HG02798 (cell line): ENCODE results near the gene RTN4.

Source experiments
- ATAC-seq: cut with Tn5 transposase; IDR thresholded peaks from one replicate; pipeline ENCODE4 v1.9.1; 2021; ENCODE audit warnings: mild to moderate bottlenecking; ENCODE audit not compliant: unreplicated experiment, poor library complexity

The RTN4 gene

DNA sequence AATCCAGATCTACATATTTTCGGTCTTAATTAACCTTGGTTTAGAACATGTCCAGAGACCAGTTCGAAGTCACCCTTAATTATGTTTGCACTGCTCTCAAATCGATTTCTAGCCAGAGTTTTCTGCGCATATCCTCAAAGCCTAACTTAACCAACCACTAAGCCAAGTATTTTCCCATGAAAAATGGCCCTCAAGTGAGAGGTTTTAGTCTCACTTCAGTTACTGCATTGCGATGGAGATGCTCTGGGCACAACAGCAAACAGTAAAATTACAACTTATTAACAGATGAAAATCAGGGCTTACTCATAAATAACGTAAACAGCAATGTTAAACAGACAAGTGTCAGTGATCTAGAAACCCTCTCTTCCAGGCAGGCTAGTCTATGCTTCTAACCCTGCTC, 4.5 kb downstream of the RTN4 start:
- no peak for ATAC-seq

DNA sequence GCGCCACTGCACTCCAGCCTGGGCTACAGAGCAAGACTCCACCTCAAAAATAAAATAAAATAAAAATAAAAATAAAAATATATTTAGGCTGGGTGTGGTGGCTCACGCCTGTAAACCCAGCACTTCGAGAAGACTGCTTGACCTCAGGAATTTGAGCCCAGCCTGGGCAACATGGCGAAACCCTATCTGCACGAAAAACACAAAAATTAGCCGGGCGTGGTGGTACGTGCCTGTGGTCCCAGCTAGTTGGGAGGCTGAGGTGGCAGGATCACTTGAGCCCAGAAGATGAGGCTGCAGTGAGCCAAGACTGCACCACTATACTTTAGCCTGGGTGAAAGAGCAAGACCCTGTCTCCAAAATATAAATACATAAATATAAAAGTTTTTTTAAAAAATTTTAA, 6.4 kb downstream of the RTN4 start:
- no peak for ATAC-seq

DNA sequence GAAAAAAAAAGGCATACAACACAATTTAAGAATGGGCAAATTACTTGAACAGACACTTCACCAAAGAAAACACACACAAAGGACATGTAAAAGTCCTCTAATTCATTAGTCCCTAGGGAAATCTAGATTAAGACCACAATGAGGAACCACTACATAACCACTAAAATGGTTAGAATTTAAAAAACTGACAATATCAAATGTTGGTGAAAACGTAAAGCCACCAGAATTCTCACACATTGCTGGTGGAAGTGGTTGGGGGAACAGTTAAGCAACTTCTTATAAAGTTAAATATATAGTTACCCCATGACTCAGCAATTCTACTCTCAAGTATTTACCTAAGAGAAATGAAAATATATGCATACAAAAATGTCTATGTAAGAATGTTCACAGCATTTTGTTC, 11.8 kb downstream of the RTN4 start:
- ATAC-seq: no peak

DNA sequence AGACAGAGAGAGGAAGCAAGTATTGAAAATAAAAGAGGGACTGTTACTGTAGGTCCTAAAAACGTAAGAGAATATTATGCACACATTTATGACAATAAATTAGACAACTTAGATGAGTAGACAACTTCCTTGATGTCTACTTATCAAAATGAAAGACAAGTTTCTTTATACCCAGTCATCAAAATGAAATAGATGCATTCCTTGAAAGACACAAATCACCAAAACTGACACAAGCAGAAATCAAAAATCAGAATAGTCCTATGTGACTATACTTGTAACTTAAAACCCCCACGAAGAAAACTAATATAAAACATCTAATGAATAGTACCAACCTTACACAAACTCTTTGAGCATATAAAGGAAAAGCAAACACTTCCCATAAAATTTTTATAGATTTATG, 14.5 kb downstream of the RTN4 start:
- ATAC-seq: no peak

DNA sequence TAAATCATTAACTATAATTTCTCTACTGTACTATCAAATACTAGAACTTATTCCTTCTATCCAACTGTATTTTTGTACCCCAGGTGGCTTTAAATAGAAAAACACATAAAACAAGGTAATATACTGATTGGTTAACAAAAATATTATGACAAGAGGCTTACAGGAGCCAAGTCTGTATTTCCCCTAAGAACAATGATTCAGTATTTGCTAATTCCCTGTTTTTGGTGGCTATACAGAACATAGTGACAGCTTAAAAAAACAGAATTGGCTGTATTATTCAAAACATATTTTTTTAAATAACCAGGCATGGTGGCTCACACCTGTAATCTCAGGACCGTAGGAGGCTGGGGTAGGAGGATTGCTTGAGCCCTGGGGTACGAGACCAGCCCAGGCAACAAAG, 16.3 kb downstream of the RTN4 start:
- no peak for ATAC-seq

DNA sequence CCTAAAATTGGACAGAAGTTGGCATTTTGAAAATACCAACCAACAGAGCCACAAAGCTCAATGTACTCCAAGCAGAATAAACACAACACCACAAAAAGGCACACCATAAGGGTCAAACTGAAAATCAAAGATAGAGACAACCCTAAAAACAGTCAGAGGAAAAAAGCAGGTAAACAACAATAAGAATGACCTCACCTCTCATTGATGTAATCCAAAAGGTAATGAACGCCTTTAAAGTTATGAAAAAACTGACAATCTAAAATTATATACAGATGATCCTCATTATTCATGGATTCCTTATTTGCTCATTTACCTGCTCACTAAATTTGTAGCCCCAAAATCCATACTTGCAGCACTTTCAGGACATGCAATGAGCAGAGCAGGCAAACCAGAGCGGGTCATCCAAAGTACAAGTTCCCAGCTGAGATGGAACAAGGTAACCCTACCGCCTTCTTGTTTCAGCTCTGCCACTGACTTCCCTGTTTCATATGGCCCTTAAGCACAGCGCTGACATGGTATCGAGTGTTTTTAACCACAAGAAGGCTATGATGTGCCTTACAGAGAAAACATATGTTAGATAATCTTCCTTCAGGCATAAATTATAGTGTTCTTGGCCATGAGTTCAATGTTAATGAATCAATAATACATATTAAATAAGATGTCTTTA, 17.0 kb downstream of the RTN4 start:
- peak; percentile 96 for ATAC-seq

DNA sequence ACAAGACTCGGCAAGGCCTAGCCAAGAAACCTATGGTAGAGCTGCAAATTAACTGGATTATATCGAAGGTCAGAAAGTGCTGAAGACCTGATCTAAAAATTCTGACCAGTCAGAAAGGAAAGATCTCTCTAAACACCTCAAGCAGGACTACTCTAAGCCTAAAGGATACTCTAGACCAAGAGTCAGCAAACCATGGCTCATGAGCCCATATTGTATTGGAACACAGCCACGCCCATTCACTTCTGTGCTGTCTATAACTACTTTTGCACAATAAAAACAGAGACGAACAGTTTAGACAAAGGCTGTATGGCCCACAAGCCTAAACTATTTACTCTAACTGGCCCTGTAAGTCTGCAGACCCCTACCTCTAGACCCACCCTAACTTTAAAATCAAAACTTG, 18.7 kb downstream of the RTN4 start:
- ATAC-seq: no peak

DNA sequence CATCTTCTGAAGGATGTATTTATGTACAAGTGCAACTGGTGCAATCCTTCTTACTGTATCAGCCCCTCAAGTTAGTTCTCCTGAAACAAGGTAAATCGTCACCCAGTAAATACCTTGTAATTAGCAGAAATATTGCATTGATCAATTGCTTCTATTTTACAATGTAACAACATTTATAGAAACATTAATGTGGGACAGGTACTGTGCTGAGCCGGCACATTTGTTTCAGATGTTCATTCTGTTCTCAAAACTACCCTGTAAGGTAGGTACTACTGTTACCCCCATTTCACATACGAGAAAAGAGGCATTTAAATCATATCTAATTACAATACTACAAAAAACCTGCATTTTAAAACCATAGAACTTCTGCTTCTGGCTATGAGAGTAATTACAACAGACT, 19.5 kb downstream of the RTN4 start:
- ATAC-seq: no peak

DNA sequence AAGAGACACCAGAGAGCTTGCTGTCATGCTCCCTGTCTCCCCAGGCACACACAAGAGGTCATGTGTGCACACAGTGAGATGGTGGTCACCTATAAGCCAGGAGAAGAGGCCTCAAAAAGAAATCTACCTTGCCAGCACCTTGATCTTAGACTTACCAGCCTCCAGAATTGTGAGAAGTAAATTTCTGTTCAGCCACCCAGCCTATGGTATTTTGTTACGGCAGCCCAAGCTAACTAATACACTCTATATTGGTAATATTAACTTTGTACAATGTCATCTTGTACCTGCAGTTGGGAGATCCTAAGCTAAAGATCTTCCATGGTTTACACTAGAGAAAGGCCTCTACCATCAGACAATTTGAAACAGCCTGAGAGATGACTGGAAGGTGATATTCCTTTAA, 21.2 kb downstream of the RTN4 start:
- ATAC-seq: no peak

DNA sequence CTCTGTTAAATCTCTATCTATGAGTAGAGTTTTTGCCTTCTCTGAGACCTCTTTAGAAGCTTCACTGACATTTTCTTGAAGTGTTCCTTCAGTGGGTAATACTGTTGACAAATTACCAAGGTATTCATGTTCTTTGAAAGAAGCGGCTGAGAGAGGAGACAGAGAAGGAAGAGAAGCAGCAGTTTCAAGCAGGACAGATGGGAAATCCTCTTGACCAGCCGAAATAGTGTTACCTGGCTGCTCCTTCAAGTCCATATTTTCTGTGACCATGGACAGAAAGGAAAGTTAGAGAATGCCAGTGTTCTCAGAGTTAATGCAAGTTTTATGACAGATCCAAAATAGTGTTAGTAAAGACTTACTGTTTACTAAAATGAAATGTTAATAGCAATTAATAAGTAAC, 23.0 kb downstream of the RTN4 start:
- no peak for ATAC-seq

DNA sequence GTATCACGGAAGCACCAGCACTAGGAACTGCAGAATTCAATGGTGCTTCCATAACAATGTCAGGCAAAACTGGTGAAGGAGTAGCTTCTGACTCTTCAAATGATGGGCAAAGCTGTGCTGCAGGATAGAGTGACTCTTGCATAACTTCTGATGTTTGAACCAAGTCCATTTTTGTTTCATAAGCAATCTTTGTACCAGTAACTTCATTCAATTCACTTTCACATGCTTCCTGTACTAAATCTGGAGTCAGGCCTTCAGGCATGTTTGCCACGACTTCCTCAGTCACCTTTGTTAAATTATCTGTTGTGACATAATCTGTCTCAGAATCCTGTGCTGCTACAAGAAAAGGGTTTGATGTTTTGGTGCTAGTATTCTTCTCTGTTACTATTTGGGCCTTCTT, 24.0 kb downstream of the RTN4 start:
- no peak for ATAC-seq

DNA sequence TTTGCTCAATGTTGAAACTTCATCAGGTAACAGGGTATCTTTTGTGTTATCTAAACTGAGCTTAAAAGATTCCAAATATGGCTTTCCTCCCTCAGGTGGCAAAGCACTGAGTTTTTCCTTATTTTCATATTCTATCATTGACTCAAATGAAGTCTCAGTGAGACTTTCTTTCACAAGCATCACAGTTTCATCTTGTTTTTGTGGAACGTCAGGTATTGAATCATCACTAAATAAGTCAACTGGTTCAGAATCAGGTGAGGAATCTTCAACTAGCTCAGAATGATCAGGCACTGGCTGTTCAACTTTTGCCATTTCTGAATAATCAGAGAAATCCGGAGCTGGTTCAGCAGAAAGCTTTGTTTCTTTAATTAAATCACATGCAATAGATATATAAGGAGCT, 24.6 kb downstream of the RTN4 start:
- ATAC-seq: peak; percentile 31

DNA sequence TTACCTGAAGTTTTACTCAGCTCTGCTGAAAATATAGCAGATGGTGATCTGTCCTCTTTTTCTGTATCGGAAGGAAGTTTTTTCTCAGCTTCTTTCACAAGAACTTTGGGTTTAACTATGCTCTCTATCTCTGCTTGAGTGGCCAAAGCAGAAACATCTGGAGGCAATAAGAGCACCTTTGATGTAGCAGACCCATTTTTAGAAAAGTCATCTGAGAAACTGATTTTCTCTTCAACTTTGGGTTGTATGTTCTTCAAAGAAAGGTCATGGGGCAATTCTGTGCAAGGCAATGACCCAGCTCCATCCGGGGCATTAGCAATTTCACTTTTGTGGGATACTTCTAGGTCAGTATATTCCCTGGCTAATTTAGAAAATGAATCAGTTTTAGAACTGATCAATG, 25.2 kb downstream of the RTN4 start:
- peak; percentile 55 for ATAC-seq

DNA sequence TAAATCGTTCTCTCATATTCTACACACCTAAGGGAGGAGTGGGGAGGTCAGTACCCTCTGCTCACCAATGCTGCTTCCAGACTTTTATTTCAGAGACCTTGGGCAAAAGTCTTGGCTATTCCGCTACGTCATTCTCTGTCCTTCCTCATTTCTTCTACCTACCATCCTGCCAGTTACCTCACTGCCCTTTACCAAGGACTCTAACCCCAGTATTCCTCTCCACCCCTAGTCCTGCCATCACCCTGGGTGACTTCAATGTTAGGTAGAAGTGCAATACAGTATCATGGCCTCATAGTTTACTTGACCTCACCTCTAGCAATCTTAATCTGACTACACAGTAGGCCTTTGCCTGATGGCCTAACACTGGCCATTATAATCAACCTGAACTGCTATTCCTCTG, 27.8 kb downstream of the RTN4 start:
- ATAC-seq: no peak

DNA sequence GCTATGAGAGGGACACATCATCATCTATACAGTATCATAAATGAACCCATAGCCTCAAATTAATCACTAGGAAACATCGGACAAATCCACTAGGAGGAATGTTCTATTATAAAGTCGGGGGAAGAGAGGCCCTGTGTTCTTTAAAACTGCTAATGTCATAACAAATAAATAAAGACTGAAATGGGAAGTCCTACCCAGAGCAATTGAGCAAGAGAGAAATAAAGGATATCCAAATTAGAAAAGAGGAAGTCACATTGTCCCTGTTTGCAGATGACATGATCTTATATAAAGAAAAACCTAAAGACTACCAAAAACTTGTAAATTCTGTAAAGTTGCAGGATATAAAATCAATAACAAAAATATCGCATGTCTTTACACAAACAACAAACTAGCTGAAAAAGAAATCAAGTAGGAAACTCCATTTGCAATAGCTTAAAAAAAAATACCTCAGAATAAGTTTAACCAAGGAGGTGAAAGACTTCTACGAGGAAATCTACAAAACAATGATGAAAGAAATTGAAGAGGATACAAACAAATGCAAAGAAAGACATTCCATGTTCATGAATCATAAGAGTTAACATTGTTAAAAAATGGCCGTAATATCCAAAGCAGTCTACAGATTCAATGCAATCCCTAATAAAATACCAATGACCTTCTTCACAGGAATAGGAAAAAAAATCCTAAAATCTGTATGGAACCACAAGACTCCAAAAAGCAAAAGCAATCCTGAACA, 30.6 kb downstream of the RTN4 start:
- ATAC-seq: no peak

DNA sequence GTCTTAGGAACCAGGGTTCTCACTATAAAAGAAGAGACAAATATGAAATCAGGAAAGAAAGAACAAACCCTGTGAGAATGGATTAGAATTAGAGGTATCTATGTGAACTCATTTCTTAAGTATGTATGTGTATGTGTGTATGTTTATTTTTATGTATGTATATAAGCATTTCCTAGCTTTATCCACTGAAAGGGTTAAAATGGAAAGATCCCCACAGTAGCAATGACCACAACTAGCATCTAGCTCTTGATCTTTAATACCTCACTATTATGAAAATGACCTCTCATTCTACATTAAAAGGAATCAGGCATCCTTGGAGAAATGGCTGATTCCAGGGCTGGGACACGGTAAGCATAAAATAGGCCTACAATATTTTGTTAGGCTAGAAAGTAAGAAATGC, 31.6 kb downstream of the RTN4 start:
- no peak for ATAC-seq

DNA sequence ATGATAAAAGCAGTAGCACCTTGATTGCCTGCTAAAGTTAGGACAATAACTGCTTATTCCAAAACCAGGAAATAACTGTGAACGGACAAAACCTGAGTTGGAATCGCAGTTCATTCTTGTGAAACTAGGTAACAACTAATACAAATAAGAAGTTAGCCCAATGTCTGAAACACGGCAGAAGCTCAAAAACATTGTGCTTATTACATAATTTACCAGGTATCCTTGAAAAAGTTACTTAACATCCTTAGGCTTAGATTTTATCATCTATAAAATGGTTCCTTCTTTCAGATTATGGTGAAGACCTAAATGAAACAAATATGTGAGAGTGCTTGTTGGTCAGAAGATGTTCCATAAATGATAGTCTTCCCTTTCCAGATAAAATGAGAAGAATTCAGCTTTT, 32.4 kb downstream of the RTN4 start:
- ATAC-seq: no peak

DNA sequence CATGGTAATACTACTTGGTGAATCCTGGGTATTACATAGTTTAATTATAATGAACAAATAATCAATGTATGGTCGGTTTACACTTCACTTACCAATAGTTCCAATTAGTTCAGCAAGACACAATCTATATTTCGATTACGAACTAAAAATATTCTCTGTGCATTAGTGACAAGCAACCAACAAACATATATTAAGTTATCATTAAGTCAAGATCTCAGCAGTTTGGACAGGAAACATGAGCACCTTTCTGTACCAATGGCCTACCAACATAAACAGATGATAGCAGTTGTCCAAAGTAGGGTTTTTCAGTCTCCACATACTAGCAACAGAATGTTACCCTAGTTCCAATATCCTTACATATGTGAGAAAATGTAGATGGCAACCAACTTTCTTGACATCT, 32.8 kb downstream of the RTN4 start:
- ATAC-seq: no peak

DNA sequence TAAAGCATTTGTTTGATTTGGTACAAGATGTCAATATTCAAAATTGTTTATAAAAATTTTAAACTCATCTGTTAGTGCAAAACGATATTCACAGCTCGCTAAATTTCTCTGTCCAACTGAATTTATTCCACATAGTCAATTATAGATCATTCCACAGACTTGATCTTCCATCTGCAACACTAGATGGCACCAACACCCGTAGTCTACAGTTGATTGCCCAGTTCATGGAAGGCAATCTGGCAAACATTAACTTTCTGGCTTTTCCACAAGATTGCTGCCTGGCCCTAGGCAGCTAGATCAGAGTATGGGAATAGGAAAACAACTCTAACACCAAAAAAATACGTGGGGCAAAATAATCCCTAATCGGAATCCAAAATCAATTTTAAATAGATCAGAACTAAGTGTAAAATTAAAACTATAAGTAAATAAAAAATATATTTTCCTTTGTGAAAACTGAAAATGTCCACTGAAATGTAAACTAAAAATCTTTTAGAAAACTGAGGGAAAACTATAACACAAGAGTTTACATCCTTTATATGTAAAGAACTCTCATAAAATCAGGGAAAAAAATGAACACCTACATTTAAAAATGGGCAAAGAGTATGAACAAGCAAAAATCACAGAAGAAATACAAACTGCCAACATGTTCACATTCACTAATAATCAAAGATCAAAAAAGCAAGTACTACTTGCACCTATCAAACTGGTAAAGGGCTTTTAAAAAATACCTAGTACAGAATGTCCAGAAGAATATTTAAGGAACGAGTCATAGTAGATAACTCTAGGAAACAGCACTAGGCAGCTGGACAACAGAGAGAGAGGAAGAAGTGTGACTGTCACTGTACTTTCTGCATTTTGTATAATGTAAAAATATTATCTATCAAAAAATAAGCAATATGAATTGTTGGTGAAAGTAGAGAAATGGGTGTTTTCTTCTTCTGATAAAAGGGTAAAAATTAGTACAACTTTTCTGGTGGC, 35.0 kb downstream of the RTN4 start:
- no peak for ATAC-seq

DNA sequence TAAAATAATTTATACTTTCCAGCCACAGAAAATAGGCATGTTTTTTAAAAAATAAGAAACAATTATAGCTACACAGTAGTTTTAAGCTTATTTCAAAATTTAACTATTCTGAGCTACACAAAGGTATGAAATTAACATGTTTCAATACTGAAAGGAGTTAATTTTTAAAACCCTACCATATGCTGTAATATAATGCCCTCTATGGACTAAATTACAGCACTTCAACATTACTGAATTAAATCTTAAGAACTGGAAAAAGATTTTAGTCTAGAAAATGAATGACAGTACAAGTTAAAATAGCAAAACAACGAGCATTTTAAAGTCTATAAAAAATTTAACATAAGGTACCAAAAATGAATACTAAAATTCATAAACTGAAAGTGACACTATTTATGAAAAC, 36.3 kb downstream of the RTN4 start:
- ATAC-seq: no peak
